K562 (cell line): ENCODE measurements around the gene MYRIP. TPM values are rescaled to one million over a fixed set of nuclear protein-coding genes. Genes with fewer than 3 reads are reported as not detected.

Experiments used
- AFF4 ChIP-seq: sonication (generic); formaldehyde crosslinking; IDR thresholded peaks from 2 replicates; pipeline ENCODE4 v1.8.0; 2023; ENCODE audit warnings: mild to moderate bottlenecking, missing genetic modification reagents
- CC2D1A ChIP-seq: fragments of 450-650 bp; IDR thresholded peaks from 2 replicates; pipeline ENCODE4 v1.6.1; 2017; ENCODE audit warnings: mild to moderate bottlenecking
- HBP1 ChIP-seq: fragments of 450-650 bp; formaldehyde crosslinking; IDR thresholded peaks from 2 replicates; pipeline ENCODE4 v1.4.0; 2022; ENCODE audit warnings: missing genetic modification characterization
- MAZ ChIP-seq, 2 experiments: fragments of 450-650 bp in 1 of 2; sonication (generic) in 1 of 2; formaldehyde crosslinking; IDR thresholded peaks in 1 of 2; conservative IDR thresholded peaks in 1 of 2; 2 replicates each; pipeline versions ENCODE4 v1.4.0 to v1.5.0; 2020; ENCODE audit warnings: mild to moderate bottlenecking in 1 of 2, missing genetic modification reagents in 1 of 2
- RNF2 ChIP-seq: sonication (generic); IDR thresholded peaks from 2 replicates; pipeline ENCODE4 v1.6.1; 2016
- XRCC3 ChIP-seq: fragments of 450-650 bp; IDR thresholded peaks from 2 replicates; pipeline ENCODE4 v1.6.1; 2017; ENCODE audit warnings: mild to moderate bottlenecking, moderate library complexity
- XRCC5 ChIP-seq: fragments of 200-400 bp; formaldehyde crosslinking; IDR thresholded peaks from 2 replicates; pipeline ENCODE4 v1.6.1; 2017; ENCODE audit warnings: low read depth, mild to moderate bottlenecking, low read length
- ZBTB40 ChIP-seq, 2 experiments: fragments of 450-650 bp in 1 of 2; sonication (generic) in 1 of 2; formaldehyde crosslinking in 1 of 2; IDR thresholded peaks; 2 replicates each; pipeline versions ENCODE4 v1.7.1 to v1.9.0; 2016 to 2022; ENCODE audit warnings: inconsistent platforms in 1 of 2, mild to moderate bottlenecking in 1 of 2, missing genetic modification reagents in 1 of 2
- polyA plus RNA-seq, 8 experiments: library from polyadenylated mRNA; depleted of rRNA in 4 of 8; stranded (reverse) in 5 of 8; unstranded in 3 of 8; fragments of >200 nt; fragmentation: Nextera tagmentation in 2 of 8; fragmentation: Illumina TruSeq in 1 of 8; extraction: Ambion mirVana in 2 of 8; extraction: Trizol in 1 of 8; gene quantifications; 2 replicates each; pipeline versions ENCODE4 v1.2.1 to v1.2.3, GENCODE V29; 2011 to 2014; ENCODE audit warnings: inconsistent platforms in 1 of 8, missing spikeins in 1 of 8
- total RNA-seq, 7 experiments: library from RNA; depleted of rRNA in 6 of 7; stranded (reverse); fragments of >200 nt in 6 of 7; fragmentation: Illumina TruSeq in 2 of 7; extraction: Trizol in 2 of 7; gene quantifications; 2 replicates each; pipeline versions ENCODE4 v1.2.1 to v1.2.3, GENCODE V29; 2011 to 2021; ENCODE audit warnings: low replicate concordance in 1 of 7

The MYRIP gene
- total and polyA plus RNA-seq, 9 of the 15 experiments (the other 6 are each of a cell fraction or from before 2014, with no cell fraction given) = 0.03 to 0.12 TPM; not detected in 7

GRCh38 chr3:40309418-40309924, 500.1 kb downstream of the MYRIP start, which contains the start of gene EIF1B (continued):
- TF ChIP-seq AFF4 (CRISPR knock-in tag) (no peak; the same call in 1 of the 2 replicates), XRCC3 (no peak), ZBTB40 (IDR thresholded peaks at IDR 0.05) (peak; percentile 82), ZBTB40 (CRISPR knock-in tag; IDR thresholded peaks at IDR 0.05) (no peak), HBP1 (0 out of 2 replicates have a peak, but pooled peaks have one; percentile 4), CC2D1A (no peak), RNF2 (peak; percentile 66; the same call in 1 of the 2 replicates), XRCC5 (peak; percentile 98), MAZ (CRISPR knock-in tag; conservative IDR thresholded peaks at IDR 0.05 in 1 of 2, IDR thresholded peaks at IDR 0.05 in 1 of 2) (peak; percentile 74 to 90)
